ENCODE data around the gene FAM83G. TPM values are rescaled to one million over a fixed set of nuclear protein-coding genes. Genes with fewer than 3 reads are reported as not detected.

FAM83G gene
- total RNA-seq, 1 experiment from 2014 or later = 38.7 TPM

DNA sequence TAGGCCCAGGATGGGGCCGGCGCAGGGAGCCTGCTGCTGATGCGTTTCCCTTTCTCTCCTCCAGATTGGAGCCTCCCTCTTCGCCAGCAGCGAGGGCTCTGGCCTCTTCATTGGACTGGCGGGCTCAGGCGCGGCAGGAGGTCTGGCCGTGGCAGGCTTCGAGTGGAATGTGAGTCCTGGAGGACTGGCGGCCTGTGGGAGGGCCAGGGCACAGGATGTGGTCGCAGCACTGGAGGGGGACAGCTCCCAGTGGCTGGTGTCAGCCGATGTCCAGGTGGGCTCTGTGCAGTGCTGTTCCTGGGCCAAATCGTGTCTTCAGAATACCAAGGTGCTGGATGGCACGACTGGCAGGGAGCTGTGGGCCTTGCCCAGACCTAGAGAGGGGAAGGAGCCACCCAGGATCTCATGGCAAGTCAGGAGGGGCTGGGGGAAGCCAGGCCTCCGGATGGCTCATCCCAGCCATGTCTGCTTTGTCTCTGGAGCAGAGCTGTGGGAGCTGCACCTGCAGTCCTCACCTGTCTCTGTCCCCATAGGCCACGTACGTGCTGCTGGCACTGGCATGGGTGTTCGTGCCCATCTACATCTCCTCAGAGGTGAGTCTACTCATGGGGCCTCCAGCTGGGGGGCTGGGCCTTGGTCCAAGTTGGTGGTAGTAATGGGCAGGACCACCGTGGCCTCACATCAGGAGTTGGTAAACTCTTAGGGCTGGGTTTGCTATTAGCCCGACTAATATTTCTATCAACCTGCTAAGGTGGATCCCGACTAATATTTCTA is 45.3 kb downstream of the FAM83G start:
- no peak overlapping the region for H3T11ph ChIP-seq (ENCODE audit: low read length)
- H3K23me2 ChIP-seq (ENCODE audit: insufficient read length, low read depth, low read length, poor library complexity, severe bottlenecking) = no peaks in the 10 kb centered on the region
- H3K23ac ChIP-seq (ENCODE audit: insufficient read length, low read depth, low read length) = no peak overlapping the region
- H2BK5ac ChIP-seq (ENCODE audit: insufficient read length, low read length) = no peak overlapping the region
- Mint-ChIP-seq H3K4me1 (peaks cover 8% of the 10 kb centered on the region in 2 experiments), H3K9me3 (no peaks in the 10 kb centered on the region), H3K4me3 (no peak overlapping the region), H3K27me3 (ENCODE audit: low read depth) (no peaks in the 10 kb centered on the region), H3K36me3 (ENCODE audit: insufficient read depth in 1 of 3, low read depth in 3 of 3) (no peaks in the 10 kb centered on the region), H3K27ac (no peak overlapping the region)
- no peak overlapping the region for H3K18ac ChIP-seq (ENCODE audit: insufficient read length, low read depth, low read length)
- H4K20me1 ChIP-seq (ENCODE audit: control insufficient read depth, insufficient read depth, insufficient read length) = no peaks in the 10 kb centered on the region
- no peak overlapping the region for H2AK5ac ChIP-seq (ENCODE audit: insufficient read length, low read length)
- no peak overlapping the region for H3K4me2 ChIP-seq (ENCODE audit: insufficient read depth, insufficient read length, low read length)
- H2BK12ac ChIP-seq (ENCODE audit: insufficient read length, low read depth, low read length) = no peak overlapping the region
- H3K4me1 ChIP-seq (ENCODE audit: insufficient read depth, low read length) = no peaks in the 10 kb centered on the region
- no peak overlapping the region for H3K56ac ChIP-seq (ENCODE audit: insufficient read length, low read depth, low read length)
- no peak overlapping the region for H4K91ac ChIP-seq (ENCODE audit: insufficient read length, low read depth, low read length)
- no peak overlapping the region for H3K27ac ChIP-seq (ENCODE audit: insufficient read length, low read depth, low read length)
- no peak overlapping the region for H3K4ac ChIP-seq (ENCODE audit: low read depth, low read length)
- WGBS (ENCODE audit: extremely low coverage, insufficient read length, low lambda C conversion rate) = no CpG with 5 or more reads among the region's 22 CpGs
- no peak overlapping the region for H2BK120ac ChIP-seq (ENCODE audit: low read depth, low read length, poor library complexity, severe bottlenecking)
- TF ChIP-seq, protein P1, sequence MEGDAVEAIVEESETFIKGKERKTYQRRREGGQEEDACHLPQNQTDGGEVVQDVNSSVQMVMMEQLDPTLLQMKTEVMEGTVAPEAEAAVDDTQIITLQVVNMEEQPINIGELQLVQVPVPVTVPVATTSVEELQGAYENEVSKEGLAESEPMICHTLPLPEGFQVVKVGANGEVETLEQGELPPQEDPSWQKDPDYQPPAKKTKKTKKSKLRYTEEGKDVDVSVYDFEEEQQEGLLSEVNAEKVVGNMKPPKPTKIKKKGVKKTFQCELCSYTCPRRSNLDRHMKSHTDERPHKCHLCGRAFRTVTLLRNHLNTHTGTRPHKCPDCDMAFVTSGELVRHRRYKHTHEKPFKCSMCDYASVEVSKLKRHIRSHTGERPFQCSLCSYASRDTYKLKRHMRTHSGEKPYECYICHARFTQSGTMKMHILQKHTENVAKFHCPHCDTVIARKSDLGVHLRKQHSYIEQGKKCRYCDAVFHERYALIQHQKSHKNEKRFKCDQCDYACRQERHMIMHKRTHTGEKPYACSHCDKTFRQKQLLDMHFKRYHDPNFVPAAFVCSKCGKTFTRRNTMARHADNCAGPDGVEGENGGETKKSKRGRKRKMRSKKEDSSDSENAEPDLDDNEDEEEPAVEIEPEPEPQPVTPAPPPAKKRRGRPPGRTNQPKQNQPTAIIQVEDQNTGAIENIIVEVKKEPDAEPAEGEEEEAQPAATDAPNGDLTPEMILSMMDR (conservative IDR thresholded peaks at IDR 0.05) = no peak
- no peak overlapping the region for H2BK15ac ChIP-seq (ENCODE audit: low read depth, low read length)
- no peaks in the 10 kb centered on the region for H3K27me3 ChIP-seq (ENCODE audit: insufficient read depth, low read length)
- no peaks in the 10 kb centered on the region for H3K79me2 ChIP-seq (ENCODE audit: insufficient read depth, low read length)
- peak; percentile 38 for DNase-seq
- no peak overlapping the region for H4K8ac ChIP-seq (replicated peaks; ENCODE audit: insufficient read length, low read depth, low read length)
- no peak overlapping the region for H2BK20ac ChIP-seq (ENCODE audit: low read depth, low read length, poor library complexity, severe bottlenecking)
- H3K9ac ChIP-seq (ENCODE audit: extremely low read depth, insufficient read length, low read length) = no peak overlapping the region
- H3K79me1 ChIP-seq (ENCODE audit: insufficient read depth, low read depth, low read length, poor library complexity, severe bottlenecking) = no peaks in the 10 kb centered on the region
- no peaks in the 10 kb centered on the region for H3K9me3 ChIP-seq (ENCODE audit: control insufficient read depth, low read depth, low read length)
- no peak overlapping the region for H2AFZ ChIP-seq (ENCODE audit: low read length)
- no peak overlapping the region for H3K14ac ChIP-seq (ENCODE audit: insufficient read depth, low read length)
- no peak overlapping the region for H4K5ac ChIP-seq (ENCODE audit: insufficient read length, low read depth, low read length)
